Epithelial cell of prostate (primary cell): ENCODE measurements around the gene C5AR1.
"Not testable (repeated sequence)": the region's sequence is repeated elsewhere in the genome, so short reads cannot be mapped to it uniquely, and the experiment has no call there.

ENCODE experiments used
- DNase-seq: peaks from one replicate; pipeline ENCODE4 v3.0.0-alpha.2; 2011; ENCODE audit warnings: low read depth, low spot score
- H3K27ac ChIP-seq: fragments of 450-650 bp; 2 replicates; pipeline ENCODE4 v1.5.1; 2017; ENCODE audit warnings: mild to moderate bottlenecking

The C5AR1 gene

GRCh38 chr19:47283405-47284059 is 26.1 kb upstream of the C5AR1 start:
- no peak for DNase-seq
- no peak overlapping the region for H3K27ac ChIP-seq

GRCh38 chr19:47284324-47284899 is 25.2 kb upstream of the C5AR1 start:
- no peak for DNase-seq
- no peak overlapping the region for H3K27ac ChIP-seq

GRCh38 chr19:47296036-47296435 is 13.6 kb upstream of the C5AR1 start:
- no peak for DNase-seq
- no peak overlapping the region for H3K27ac ChIP-seq

- H3K27ac ChIP-seq, DNase-seq: not testable (repeated sequence)
These were observed 8.8 kb upstream of the C5AR1 start for GRCh38 chr19:47300867-47301266.

- no peak overlapping the region for H3K27ac ChIP-seq
- no peak for DNase-seq
These were observed 7.4 kb upstream of the C5AR1 start for GRCh38 chr19:47302249-47302648.

GRCh38 chr19:47303966-47304365 is 5.7 kb upstream of the C5AR1 start:
- H3K27ac ChIP-seq, result no peak overlapping the region
- no peak for DNase-seq

GRCh38 chr19:47305309-47305751 is 4.3 kb upstream of the C5AR1 start:
- no peak for DNase-seq
- no peak overlapping the region for H3K27ac ChIP-seq

GRCh38 chr19:47306303-47306702 is 3.4 kb upstream of the C5AR1 start:
- no peak for DNase-seq
- H3K27ac ChIP-seq, result no peak overlapping the region

GRCh38 chr19:47309038-47309437 is 623 bp upstream of the C5AR1 start:
- no peak overlapping the region for H3K27ac ChIP-seq
- no peak for DNase-seq

- peak overlapping the region; percentile 46 for H3K27ac ChIP-seq
- DNase-seq, result no peak
These were observed 662 bp downstream of the C5AR1 start for GRCh38 chr19:47310323-47310722.

GRCh38 chr19:47310819-47311218 is 1.2 kb downstream of the C5AR1 start:
- peak overlapping the region; percentile 46 for H3K27ac ChIP-seq
- no peak for DNase-seq

GRCh38 chr19:47312366-47313006 is 2.8 kb downstream of the C5AR1 start:
- no peak overlapping the region for H3K27ac ChIP-seq
- no peak for DNase-seq

GRCh38 chr19:47313754-47314295 is 4.2 kb downstream of the C5AR1 start:
- no peak overlapping the region for H3K27ac ChIP-seq
- no peak for DNase-seq

- peak; percentile 91 for DNase-seq
- H3K27ac ChIP-seq, result peak overlapping the region; percentile 78
These were observed 5.6 kb downstream of the C5AR1 start for GRCh38 chr19:47315125-47315821.

- no peak for DNase-seq
- no peak overlapping the region for H3K27ac ChIP-seq
These were observed 6.9 kb downstream of the C5AR1 start for GRCh38 chr19:47316513-47316912.

GRCh38 chr19:47319923-47320871 is 10.5 kb downstream of the C5AR1 start:
- no peak for DNase-seq
- H3K27ac ChIP-seq, result no peak overlapping the region

- no peak for DNase-seq
- H3K27ac ChIP-seq, result no peak overlapping the region
These were observed 12.0 kb downstream of the C5AR1 start for GRCh38 chr19:47321630-47322029.

GRCh38 chr19:47322058-47322457 is 12.4 kb downstream of the C5AR1 start:
- DNase-seq, result no peak
- H3K27ac ChIP-seq, result no peak overlapping the region

GRCh38 chr19:47323409-47323808 is 13.7 kb downstream of the C5AR1 start:
- no peak for DNase-seq
- no peak overlapping the region for H3K27ac ChIP-seq

- DNase-seq, result no peak
- H3K27ac ChIP-seq, result no peak overlapping the region
These were observed 14.2 kb downstream of the C5AR1 start for GRCh38 chr19:47323872-47324271.
